NCI-H2171 treated with DMSO at 0.1 percent for 48 hours (cell line): ENCODE data around the gene CNNM3.

Source experiments
- DNase-seq: peaks from one replicate; lab custom pipeline; 2025; lab: John Stamatoyannopoulos, UW

The CNNM3 gene

DNA sequence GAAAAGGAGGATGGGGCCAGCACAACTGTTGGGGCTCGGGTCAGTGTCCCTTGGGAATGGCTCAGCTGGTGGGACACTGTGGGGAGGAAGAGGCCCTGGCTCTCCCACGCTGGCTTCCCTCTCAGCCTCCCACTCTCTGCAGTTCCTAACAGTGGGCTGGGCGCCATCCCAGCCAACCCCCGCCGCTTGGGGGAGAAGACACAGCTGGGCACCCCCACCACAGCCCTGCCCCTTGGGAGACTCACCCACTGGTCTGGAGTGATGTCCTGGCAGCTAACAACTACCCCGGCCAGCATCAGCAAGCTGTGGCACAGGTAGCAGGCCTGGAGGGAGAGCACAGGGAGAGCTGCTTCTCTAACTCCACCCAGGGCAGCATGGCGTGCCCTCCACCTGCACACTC is 62.1 kb downstream of the CNNM3 start:
- DNase-seq = no peak

GRCh38 chr2:96878796-96879544 is 62.9 kb downstream of the CNNM3 start:
- DNase-seq = no peak

DNA sequence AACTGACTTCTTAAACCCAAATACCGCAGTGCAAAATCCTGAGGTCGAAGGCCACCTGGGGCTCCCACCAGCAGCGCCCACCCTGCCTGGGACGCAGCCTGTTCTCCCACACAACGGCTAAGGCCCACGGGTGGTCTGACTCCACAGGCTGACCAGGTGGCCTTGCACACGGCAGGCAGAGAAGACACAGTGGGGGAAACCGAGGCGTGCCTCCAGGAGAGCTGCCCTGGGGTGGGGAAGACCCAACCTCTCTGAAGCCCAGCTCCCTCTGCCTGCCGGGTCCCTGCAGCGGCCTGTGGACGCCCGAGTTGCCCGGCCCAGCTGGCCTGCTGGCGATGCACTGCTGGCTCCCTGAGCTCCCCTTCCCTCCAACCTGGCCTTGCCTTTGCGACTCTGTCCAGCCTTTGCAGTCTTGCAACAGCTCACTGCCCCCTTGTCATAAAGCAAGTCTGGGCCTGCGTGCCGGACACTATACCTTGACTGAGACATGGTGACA is 63.5 kb downstream of the CNNM3 start:
- no peak for DNase-seq

DNA sequence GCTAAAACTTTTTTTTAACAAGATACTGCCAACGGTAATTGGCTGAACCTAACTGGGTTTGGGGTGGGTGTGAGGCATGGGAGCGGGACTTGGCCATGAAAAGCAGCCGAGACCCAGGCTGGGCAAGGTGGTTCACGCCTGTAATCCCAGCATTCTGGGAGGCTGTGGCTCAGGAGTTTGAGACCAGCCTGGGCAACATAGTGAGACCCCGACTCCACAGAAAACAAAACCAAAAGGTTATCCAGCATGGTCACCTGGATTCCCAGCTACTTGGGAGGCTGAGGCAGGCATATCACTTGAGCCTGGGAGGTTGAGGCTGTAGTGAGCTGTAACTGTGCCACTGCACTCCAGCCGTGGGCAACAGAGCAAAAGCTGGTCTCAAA is 64.8 kb downstream of the CNNM3 start:
- DNase-seq = no peak

DNA sequence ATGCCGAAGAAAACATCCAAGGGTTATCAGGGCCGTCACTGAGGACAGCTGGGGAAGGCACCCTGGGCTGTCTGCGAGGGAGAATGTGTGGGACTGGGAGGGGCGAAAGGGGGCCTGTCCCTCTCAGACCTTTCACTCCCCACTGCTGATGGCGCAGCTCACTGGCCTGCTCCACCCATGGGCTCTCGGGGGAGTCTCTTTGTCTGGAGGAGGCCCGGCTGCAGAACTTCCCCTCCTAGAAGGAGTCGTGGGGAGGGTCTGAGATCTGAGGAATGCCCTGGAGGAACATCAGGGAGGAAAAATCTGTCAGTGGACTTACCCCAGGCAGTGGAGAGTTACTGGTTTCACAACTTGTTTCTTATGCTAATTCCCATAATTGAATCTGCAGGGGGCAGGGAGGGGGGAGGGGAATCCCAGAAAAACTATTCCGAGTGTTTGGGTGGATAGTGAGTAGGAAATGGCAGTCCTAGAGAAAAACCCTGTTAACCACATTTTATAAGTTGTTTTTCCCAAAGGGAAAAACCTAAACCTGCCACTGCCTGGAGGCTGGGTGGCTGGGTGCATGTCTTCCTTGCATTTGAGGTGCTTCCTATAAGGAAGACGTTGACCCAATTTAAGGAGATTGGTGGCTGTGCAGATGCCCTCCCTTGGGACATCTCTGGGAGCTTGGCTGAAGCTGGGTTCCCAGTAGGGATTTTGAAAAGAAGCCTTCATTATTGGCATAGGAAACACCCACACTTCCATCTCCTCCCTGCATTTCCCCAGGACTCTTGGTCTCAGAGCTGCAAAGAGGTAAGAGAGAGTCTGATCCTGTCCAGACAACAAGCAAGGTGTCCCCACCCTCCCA is 65.5 kb downstream of the CNNM3 start:
- no peak for DNase-seq

GRCh38 chr2:96882230-96882629 is 66.2 kb downstream of the CNNM3 start:
- DNase-seq = no peak

DNA sequence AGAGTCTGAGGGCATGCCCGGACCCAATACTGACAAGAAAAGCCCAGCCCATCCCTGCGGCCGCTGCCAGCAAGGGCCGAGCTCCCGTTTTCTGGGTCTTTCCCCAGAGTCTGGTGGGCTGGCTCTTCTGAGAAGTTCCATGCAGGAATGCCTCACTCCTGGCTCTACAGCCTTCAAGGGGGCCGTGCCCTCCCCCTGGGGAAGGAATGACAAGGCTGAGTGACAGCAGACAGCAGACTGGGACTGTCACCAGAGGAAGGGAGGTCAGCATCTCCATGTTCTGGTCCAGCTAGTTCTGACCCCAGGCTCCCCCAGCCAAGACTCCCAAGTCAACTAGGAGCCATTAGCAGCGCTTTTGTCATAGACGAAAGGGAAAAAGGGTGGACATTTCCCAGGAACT is 66.8 kb downstream of the CNNM3 start:
- DNase-seq = no peak

DNA sequence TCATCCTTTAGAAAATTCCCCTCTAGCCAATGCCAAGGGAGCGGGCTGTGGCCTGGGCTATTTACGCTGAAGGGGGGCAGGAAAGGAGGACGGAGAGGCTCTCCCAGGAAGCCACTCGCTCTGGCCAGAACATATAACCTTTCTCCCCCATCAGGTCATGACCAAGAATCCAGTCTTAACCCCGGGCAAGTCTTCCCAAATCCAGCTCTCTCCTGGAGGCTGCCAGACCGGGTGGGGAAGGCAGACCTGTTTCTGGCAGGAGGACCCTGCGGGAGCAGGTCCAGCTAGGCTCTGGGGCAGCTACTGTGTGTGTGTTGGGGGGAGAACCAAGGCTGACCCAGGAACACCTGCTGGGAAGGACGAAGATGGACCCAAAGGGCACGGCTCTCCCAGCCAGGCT is 67.2 kb downstream of the CNNM3 start:
- no peak for DNase-seq
